Natural killer cell (primary cell): ENCODE results near the gene ZDHHC13. TPM values are rescaled to one million over a fixed set of nuclear protein-coding genes. Genes with fewer than 3 reads are reported as not detected.

Source experiments
- ATAC-seq, 3 donors: fragments of 150-1000 bp in 2 of 3; fragments of 200-7000 bp in 1 of 3; cut with Tn5 transposase; 1 replicate in 1 of 3; 2 replicates in 2 of 3; pipeline ENCODE4 v1.10.0; 2021; ENCODE audit warnings: mild to moderate bottlenecking in 2 of 3, moderate library complexity in 2 of 3
- DNase-seq, 2 donors: peaks; one replicate each; pipeline versions ENCODE4 v3.0.0 to v3.0.0-alpha.2; 2013 to 2021; ENCODE audit warnings: mixed read lengths in 1 of 2
- H3K27ac ChIP-seq: one replicate; pipeline ENCODE4 v1.5.1; 2013; ENCODE audit warnings: mild to moderate bottlenecking, low read length
- H3K27me3 ChIP-seq: one replicate; pipeline ENCODE4 v1.6.1; 2013; ENCODE audit warnings: low read length; ENCODE audit not compliant: control insufficient read depth, insufficient read depth
- H3K36me3 ChIP-seq: one replicate; pipeline ENCODE4 v1.6.1; 2013; ENCODE audit warnings: low read length; ENCODE audit not compliant: control insufficient read depth, insufficient read depth
- H3K4me1 ChIP-seq: one replicate; pipeline ENCODE4 v1.6.1; 2013; ENCODE audit warnings: low read length; ENCODE audit not compliant: control insufficient read depth, insufficient read depth
- H3K4me3 ChIP-seq: one replicate; pipeline ENCODE4 v1.5.1; 2013; ENCODE audit warnings: low read length
- H3K9me3 ChIP-seq: one replicate; pipeline ENCODE4 v1.6.1; 2013; ENCODE audit warnings: low read length; ENCODE audit not compliant: control insufficient read depth, insufficient read depth
- H3K27ac Mint-ChIP-seq, 2 donors: one replicate each; pipeline ENCODE4 v1.8.0; 2022; ENCODE audit warnings: mild to moderate bottlenecking in 2 of 2, mixed read lengths in 2 of 2, moderate library complexity in 1 of 2
- H3K27me3 Mint-ChIP-seq, 2 donors: one replicate each; pipeline ENCODE4 v1.8.0; 2022; ENCODE audit warnings: low read depth in 2 of 2, mixed read lengths in 2 of 2
- H3K36me3 Mint-ChIP-seq: one replicate; pipeline ENCODE4 v1.8.0; 2022; ENCODE audit warnings: mixed read lengths
- H3K4me1 Mint-ChIP-seq, 2 donors: one replicate each; pipeline ENCODE4 v1.8.0; 2022; ENCODE audit warnings: mixed read lengths in 2 of 2
- H3K4me3 Mint-ChIP-seq: one replicate; pipeline ENCODE4 v1.8.0; 2022; ENCODE audit warnings: mild to moderate bottlenecking, moderate library complexity, mixed read lengths
- H3K9me3 Mint-ChIP-seq, 2 donors: one replicate each; pipeline ENCODE4 v1.8.0; 2022; ENCODE audit warnings: mixed read lengths in 2 of 2
- WGBS: methylation state at CpG from one replicate; pipeline ENCODE4 v1.1.7; 2013; ENCODE audit warnings: missing lambda C conversion rate; ENCODE audit not compliant: insufficient coverage; 5-methylcytosine and 5-hydroxymethylcytosine counted together
- intact Hi-C: fragments of 100-400 bp; cut with micrococcal nuclease; formaldehyde crosslinking; loops from one replicate; pipeline ENCODE4 v1.14.2; 2022
- total RNA-seq, 4 donors: library from RNA; stranded (reverse); fragments of 120-200 nt in 1 of 4; gene quantifications; one replicate each; pipeline versions ENCODE4 v1.2.3 to v1.2.4, GENCODE V29; 2013 to 2022
- TF ChIP-seq, protein P1 (sequence below): fragments of 200-600 bp; IDR thresholded peaks from one replicate; pipeline ENCODE4 v1.8.0; 2022; ENCODE audit warnings: antibody characterized with exemption

Gene ZDHHC13
- total RNA-seq, 3 donors from 2014 or later (not counting 1 experiment from before 2014, with no cell fraction given) = 13.3 to 17.4 (median 13.5) TPM

GRCh38 chr11:19200410-19201201 lies 83.6 kb downstream of the ZDHHC13 start:
- Mint-ChIP-seq H3K9me3 (no peaks in the 10 kb centered on the region), H3K27ac (no peak overlapping the region), H3K4me1 (peaks cover 0 to 5% of the 10 kb centered on the region in 2 donors), H3K4me3 (no peak overlapping the region), H3K27me3 (peaks cover 0 to 6% of the 10 kb centered on the region in 2 donors), H3K36me3 (no peaks in the 10 kb centered on the region)
- Histone ChIP-seq H3K9me3 (no peaks in the 10 kb centered on the region), H3K4me3 (no peak overlapping the region), H3K27ac (no peak overlapping the region), H3K4me1 (no peaks in the 10 kb centered on the region), H3K36me3 (no peaks in the 10 kb centered on the region), H3K27me3 (no peaks in the 10 kb centered on the region)
- DNase-seq = no peak
- WGBS = 19% methylated on average over 6 of the region's 6 CpGs
- intact Hi-C loops = no loop called here
- no peak for ATAC-seq
- TF ChIP-seq, protein P1, sequence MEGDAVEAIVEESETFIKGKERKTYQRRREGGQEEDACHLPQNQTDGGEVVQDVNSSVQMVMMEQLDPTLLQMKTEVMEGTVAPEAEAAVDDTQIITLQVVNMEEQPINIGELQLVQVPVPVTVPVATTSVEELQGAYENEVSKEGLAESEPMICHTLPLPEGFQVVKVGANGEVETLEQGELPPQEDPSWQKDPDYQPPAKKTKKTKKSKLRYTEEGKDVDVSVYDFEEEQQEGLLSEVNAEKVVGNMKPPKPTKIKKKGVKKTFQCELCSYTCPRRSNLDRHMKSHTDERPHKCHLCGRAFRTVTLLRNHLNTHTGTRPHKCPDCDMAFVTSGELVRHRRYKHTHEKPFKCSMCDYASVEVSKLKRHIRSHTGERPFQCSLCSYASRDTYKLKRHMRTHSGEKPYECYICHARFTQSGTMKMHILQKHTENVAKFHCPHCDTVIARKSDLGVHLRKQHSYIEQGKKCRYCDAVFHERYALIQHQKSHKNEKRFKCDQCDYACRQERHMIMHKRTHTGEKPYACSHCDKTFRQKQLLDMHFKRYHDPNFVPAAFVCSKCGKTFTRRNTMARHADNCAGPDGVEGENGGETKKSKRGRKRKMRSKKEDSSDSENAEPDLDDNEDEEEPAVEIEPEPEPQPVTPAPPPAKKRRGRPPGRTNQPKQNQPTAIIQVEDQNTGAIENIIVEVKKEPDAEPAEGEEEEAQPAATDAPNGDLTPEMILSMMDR = no peak

DNA sequence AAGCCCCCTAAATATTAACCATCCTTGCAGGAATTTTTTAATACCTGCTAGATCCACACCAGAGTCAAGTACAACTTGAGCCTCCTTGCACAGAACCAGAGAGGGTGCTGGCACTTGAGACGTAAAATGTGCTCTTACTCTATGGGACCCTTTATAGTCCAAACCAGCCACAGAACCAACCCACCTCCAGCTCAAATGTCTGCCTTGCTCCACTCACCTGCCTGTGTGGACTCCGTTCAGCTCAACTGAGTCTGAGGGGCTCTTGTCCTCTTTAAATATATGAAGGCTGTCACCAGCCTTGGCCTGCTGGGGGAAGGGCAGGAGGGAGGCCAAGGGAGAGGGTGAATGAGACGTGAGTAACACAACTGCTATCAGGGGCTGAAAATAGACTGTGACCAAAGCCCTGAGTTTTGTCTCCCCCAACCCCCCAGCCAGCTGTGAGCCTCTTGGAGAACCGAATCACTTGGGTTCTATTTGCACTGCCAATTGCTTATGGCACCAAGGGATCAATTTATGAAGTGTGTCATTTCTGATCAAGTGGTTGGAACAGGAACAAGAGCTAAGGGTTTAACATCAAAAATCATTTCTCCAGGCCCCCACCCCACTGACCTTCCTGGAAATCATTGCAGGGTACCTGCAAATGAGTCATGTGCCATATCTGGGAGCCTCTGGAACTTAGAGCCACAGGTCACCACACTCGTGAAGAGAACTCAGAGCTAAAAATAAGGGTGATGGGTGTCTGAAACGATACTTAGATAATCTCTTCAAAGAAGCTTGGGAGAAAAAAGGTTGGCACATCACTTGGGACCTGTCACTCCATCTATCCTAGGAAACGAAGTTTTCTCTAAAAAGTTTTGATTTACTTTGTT lies 85.0 kb downstream of the ZDHHC13 start, which contains the start of gene CSRP3:
CSRP3 (minus strand) TSS at position 247 of the 869 bp plus-strand sequence. CDS start 9,535 bp downstream, outside the sequence.
- ATAC-seq (no peak), DNase-seq (no peak)
- no peaks in the 10 kb centered on the region for H3K36me3 ChIP-seq
- WGBS = 88% methylated on average over 6 of the region's 7 CpGs
- no peaks in the 10 kb centered on the region for H3K9me3 Mint-ChIP-seq
- H3K9me3 ChIP-seq = no peaks in the 10 kb centered on the region
- no peak within 1 kb of the TSS for H3K4me3 Mint-ChIP-seq
- peaks cover 0 to 5% of the 10 kb centered on the region in 2 donors for H3K4me1 Mint-ChIP-seq
- H3K36me3 Mint-ChIP-seq = no peaks in the 10 kb centered on the region
- H3K4me3 ChIP-seq = no peak within 1 kb of the TSS
- TF ChIP-seq, protein P1 = no peak
- H3K27ac Mint-ChIP-seq = no peak within 1 kb of the TSS
- peaks cover under 1 to 8% of the 10 kb centered on the region in 2 donors for H3K27me3 Mint-ChIP-seq
- intact Hi-C loops = no loop called here
- no peaks in the 10 kb centered on the region for H3K4me1 ChIP-seq
- H3K27me3 ChIP-seq = no peaks in the 10 kb centered on the region
- no peak within 1 kb of the TSS for H3K27ac ChIP-seq

DNA sequence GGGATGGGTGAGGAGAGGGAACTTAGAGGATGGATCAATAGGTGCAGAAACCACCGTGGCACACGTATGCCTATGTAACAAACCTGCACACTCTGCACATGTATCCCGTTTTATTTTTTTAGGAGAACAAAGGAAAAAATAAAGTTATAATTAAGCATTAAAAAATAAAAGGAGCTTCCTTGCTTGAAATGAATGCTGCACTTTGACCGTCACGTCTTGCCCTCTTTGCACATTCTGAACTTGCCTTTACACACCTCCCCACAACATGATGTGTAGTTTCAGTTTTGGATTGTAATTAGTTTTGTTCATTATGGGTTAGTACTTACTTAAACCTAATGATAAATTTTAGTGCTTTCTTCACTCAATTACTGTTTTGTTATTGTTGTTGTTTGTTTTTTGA lies 87.9 kb downstream of the ZDHHC13 start:
- Histone ChIP-seq H3K9me3 (no peaks in the 10 kb centered on the region), H3K4me3 (no peak overlapping the region), H3K36me3 (no peaks in the 10 kb centered on the region), H3K4me1 (no peaks in the 10 kb centered on the region), H3K27me3 (no peaks in the 10 kb centered on the region), H3K27ac (no peak overlapping the region)
- Mint-ChIP-seq H3K9me3 (no peaks in the 10 kb centered on the region), H3K4me3 (no peak overlapping the region), H3K27me3 (peaks cover 13% of the 10 kb centered on the region in 2 donors), H3K36me3 (no peaks in the 10 kb centered on the region), H3K27ac (no peak overlapping the region), H3K4me1 (peaks cover 0 to 5% of the 10 kb centered on the region in 2 donors)
- TF ChIP-seq, protein P1 = no peak
- intact Hi-C loops = no loop called here
- no peak for ATAC-seq
- no CpG with 5 or more reads among the region's 5 CpGs for WGBS
- no peak for DNase-seq
